HCT116 (cell line): ENCODE results near the gene CEMP1. TPM values are rescaled to one million over a fixed set of nuclear protein-coding genes. Genes with fewer than 3 reads are reported as not detected.

Experiments
- ATAC-seq: fragments of 200-7000 bp; cut with Tn5 transposase; 2 replicates; pipeline ENCODE4 v1.9.1; 2020; ENCODE audit warnings: mild to moderate bottlenecking, moderate library complexity
- BruUV-seq: library from RNA; stranded (reverse); fragments of 400-500 nt; replicated peaks from 2 replicates; lab custom pipeline; 2021; lab: Mats Ljungman, UMichigan
- CTCF ChIA-PET: fragments of 300-600 bp; sonication (Branson Sonifier 250); formaldehyde crosslinking; loops from one replicate; lab custom pipeline; 2021; ENCODE audit warnings: antibody characterized with exemption; lab: Charles Lee
- POLR2A ChIA-PET: fragments of 300-600, 350-600 bp; sonication (Branson Sonifier 250); formaldehyde crosslinking; loops from one replicate; lab custom pipeline; 2021; ENCODE audit warnings: antibody characterized with exemption; lab: Charles Lee
- RAD21 ChIA-PET, 2 experiments: fragments of 300-600 bp; sonication (Branson Sonifier 250); formaldehyde crosslinking; loops; one replicate each; lab custom pipeline; 2023; ENCODE audit warnings: low total read pairs in 2 of 2; ENCODE audit not compliant: uncharacterized antibody in 2 of 2, unreplicated experiment in 2 of 2, low non-redundant PET in 1 of 2; lab: Charles Lee
- DNase-seq: peaks from one replicate; pipeline ENCODE4 v3.0.0-alpha.2; 2010; ENCODE audit warnings: low read depth, low spot score
- H2AFZ ChIP-seq: fragments of 200-600 bp; shearing (Covaris generic), sonication (generic); 2 replicates; pipeline ENCODE4 v1.6.1; 2017; ENCODE audit warnings: low read depth, mixed run types, mixed read lengths, antibody characterized with exemption, low read length; ENCODE audit not compliant: poor library complexity, severe bottlenecking
- H3K27ac ChIP-seq: 2 replicates; pipeline ENCODE4 v1.5.1; 2012; ENCODE audit warnings: low read depth, low read length
- H3K27me3 ChIP-seq: fragments of 200-600 bp; sonication (generic); 2 replicates; pipeline ENCODE4 v1.6.1; 2016; ENCODE audit warnings: mixed run types, low read length, mixed read lengths; ENCODE audit not compliant: insufficient read depth
- H3K36me3 ChIP-seq, 2 experiments: fragments of 200-500 bp in 1 of 2; fragments of 200-600 bp in 1 of 2; sonication (Bioruptor generic) in 1 of 2; sonication (generic) in 1 of 2; 2 replicates each; pipeline versions ENCODE4 v1.5.1 to v1.6.1; 2014 to 2016; ENCODE audit warnings: low read length in 2 of 2, inconsistent platforms in 1 of 2, mixed read lengths in 1 of 2, mixed run types in 1 of 2; ENCODE audit not compliant: insufficient read depth in 2 of 2, control insufficient read depth in 1 of 2
- H3K4me1 ChIP-seq, 2 experiments: fragments of 200-600 bp in 1 of 2; sonication (generic) in 1 of 2; 2 replicates each; pipeline versions ENCODE4 v1.5.1 to v1.6.1; 2012 to 2017; ENCODE audit warnings: low read length in 2 of 2, inconsistent platforms in 1 of 2, mild to moderate bottlenecking in 1 of 2, mixed read lengths in 1 of 2, mixed run types in 1 of 2, moderate library complexity in 1 of 2; ENCODE audit not compliant: insufficient read depth in 2 of 2, control insufficient read depth in 1 of 2
- H3K4me2 ChIP-seq: fragments of 200-600 bp; sonication (generic); 2 replicates; pipeline ENCODE4 v1.6.1; 2017; ENCODE audit warnings: mixed run types, low read length, mixed read lengths
- H3K4me3 ChIP-seq, 2 experiments: fragments of 200-600 bp in 1 of 2; sonication (generic) in 1 of 2; replicated peaks in 1 of 2; 2 replicates each; pipeline ENCODE4 v1.5.1; 2011 to 2016; ENCODE audit warnings: low read length in 2 of 2, control low read depth in 1 of 2, low read depth in 1 of 2, mild to moderate bottlenecking in 1 of 2, mixed read lengths in 1 of 2, mixed run types in 1 of 2
- H3K79me2 ChIP-seq: fragments of 200-600 bp; sonication (generic); 2 replicates; pipeline ENCODE4 v1.6.1; 2017; ENCODE audit warnings: mild to moderate bottlenecking, mixed run types, low read length, moderate library complexity, mixed read lengths; ENCODE audit not compliant: insufficient read depth
- H3K9ac ChIP-seq: fragments of 200-600 bp; sonication (generic); 2 replicates; pipeline ENCODE4 v1.6.1; 2016; ENCODE audit warnings: low read length, mixed read lengths
- H3K9me2 ChIP-seq: fragments of 200-600 bp; sonication (generic), shearing (Covaris generic); 2 replicates; pipeline ENCODE4 v1.6.1; 2017; ENCODE audit warnings: mixed run types, mild to moderate bottlenecking, moderate library complexity; ENCODE audit not compliant: insufficient read depth
- H3K9me3 ChIP-seq, 2 experiments: fragments of 200-500 bp in 1 of 2; fragments of 200-600 bp in 1 of 2; sonication (Bioruptor generic) in 1 of 2; sonication (generic) in 1 of 2; 2 replicates each; pipeline ENCODE4 v1.6.1; 2014 to 2017; ENCODE audit warnings: low read length in 2 of 2, mixed read lengths in 2 of 2, inconsistent platforms in 1 of 2, low read depth in 1 of 2, mild to moderate bottlenecking in 1 of 2, mixed run types in 1 of 2, moderate library complexity in 1 of 2; ENCODE audit not compliant: control insufficient read depth in 1 of 2, insufficient read depth in 1 of 2
- H4K20me1 ChIP-seq: fragments of 200-600 bp; sonication (generic), shearing (Covaris generic); 2 replicates; pipeline ENCODE4 v1.6.1; 2017; ENCODE audit warnings: mixed run types, mild to moderate bottlenecking, moderate library complexity; ENCODE audit not compliant: insufficient read depth
- CEBPB ChIP-seq: IDR thresholded peaks from 2 replicates; pipeline ENCODE4 v1.6.1; 2012; ENCODE audit warnings: low read depth
- EZH2phosphoT487 ChIP-seq: fragments of 200-600 bp; IDR thresholded peaks from 2 replicates; pipeline ENCODE4 v1.6.1; 2018; ENCODE audit warnings: antibody characterized with exemption, borderline replicate concordance
- JUND ChIP-seq: IDR thresholded peaks from 2 replicates; pipeline ENCODE4 v1.6.1; 2012
- POLR2A ChIP-seq: IDR thresholded peaks from 2 replicates; pipeline ENCODE4 v1.7.0; 2011; ENCODE audit warnings: borderline replicate concordance; ENCODE audit not compliant: insufficient read depth, insufficient read length; ENCODE audit errors: extremely low read depth
- POLR2AphosphoS5 ChIP-seq: IDR thresholded peaks from 2 replicates; pipeline ENCODE4 v1.6.1; 2011; ENCODE audit warnings: mild to moderate bottlenecking, low read depth, low read length, moderate library complexity
- SP1 ChIP-seq: IDR thresholded peaks from 2 replicates; pipeline ENCODE4 v1.6.1; 2012; ENCODE audit warnings: low read depth
- SRF ChIP-seq: IDR thresholded peaks from 2 replicates; pipeline ENCODE4 v1.6.1; 2012; ENCODE audit warnings: low read depth
- ZFX ChIP-seq: fragments of 450-650 bp; IDR thresholded peaks from 2 replicates; pipeline ENCODE4 v1.6.1; 2017
- ZNF274 ChIP-seq: fragments of 200-500 bp; sonication (Bioruptor generic); IDR thresholded peaks from 2 replicates; pipeline ENCODE4 v1.6.1; 2014; ENCODE audit warnings: mild to moderate bottlenecking, low read depth, low read length, inconsistent platforms
- intact Hi-C: fragments of 100-400 bp; cut with micrococcal nuclease; formaldehyde crosslinking; loops from 2 replicates; pipeline ENCODE4 v1.10.0; 2022
- total RNA-seq: library from RNA; stranded (reverse); gene quantifications from one replicate; pipeline ENCODE4 v1.2.1, GENCODE V29; 2021; ENCODE audit not compliant: unreplicated experiment
- TF ChIP-seq, protein P1 (sequence below): IDR thresholded peaks from 2 replicates; pipeline ENCODE4 v1.6.1; 2012
- TF ChIP-seq, protein P2 (sequence below), 3 experiments: fragments of 200-600 bp in 1 of 3; sonication (generic) in 1 of 3; IDR thresholded peaks in 2 of 3; conservative IDR thresholded peaks in 1 of 3; 2 replicates each; pipeline ENCODE4 v1.5.1; 2012 to 2017; ENCODE audit warnings: low read depth in 2 of 3, low read length in 2 of 3, antibody characterized with exemption in 1 of 3, borderline replicate concordance in 1 of 3, control low read depth in 1 of 3, mild to moderate bottlenecking in 1 of 3, mixed read lengths in 1 of 3, mixed run types in 1 of 3, moderate library complexity in 1 of 3; ENCODE audit not compliant: insufficient read depth in 1 of 3

The CEMP1 gene
- total RNA-seq, 1 experiment from 2014 or later: 0.32 TPM

DNA sequence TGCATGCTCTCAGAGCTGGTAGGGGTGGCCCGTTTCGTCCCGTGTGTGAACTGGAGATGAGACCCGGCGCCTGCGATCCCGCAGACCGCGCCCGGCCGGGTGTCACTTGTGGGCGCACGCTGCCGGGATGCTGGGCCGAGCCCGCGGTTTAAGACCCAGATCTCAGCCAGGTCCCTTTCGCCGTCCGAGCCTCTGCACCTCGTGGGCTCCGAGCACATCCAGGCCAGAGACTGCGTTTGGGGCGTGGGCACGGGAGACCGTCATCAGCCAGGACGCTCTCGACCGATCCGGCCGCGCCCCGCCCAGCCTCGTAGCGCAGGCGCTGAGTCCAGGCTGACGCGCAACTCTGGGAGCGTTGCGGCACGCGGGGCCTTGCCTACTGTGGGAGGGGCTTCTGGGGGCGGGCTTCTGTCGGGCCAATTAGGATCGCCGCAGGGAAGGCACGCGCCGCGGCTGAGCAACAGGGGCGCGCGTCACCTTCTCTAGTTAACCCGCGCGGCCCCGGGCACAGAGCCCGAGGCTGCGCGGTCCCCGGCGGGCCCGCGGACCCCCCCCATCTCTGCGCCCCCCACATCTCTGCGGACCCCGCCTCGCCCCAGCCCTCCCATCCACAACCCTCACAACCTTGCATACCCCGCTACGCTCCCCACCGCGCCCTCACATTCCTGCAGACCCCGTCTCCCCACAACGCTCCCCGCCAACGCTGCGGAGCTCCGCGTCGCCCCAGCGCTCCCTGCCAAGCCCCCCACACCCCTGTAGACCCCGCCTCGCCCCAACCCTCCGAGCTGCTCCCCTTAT, 687 bp upstream of the CEMP1 start:
- Histone ChIP-seq H3K9ac (peak overlapping the region; percentile 86), H3K27me3 (no peaks in the 10 kb centered on the region), H2AFZ (no peak overlapping the region), H3K4me3 (peak overlapping the region; percentile 53 to 67), H3K9me2 (no peaks in the 10 kb centered on the region), H3K79me2 (no peaks in the 10 kb centered on the region), H3K4me2 (peak overlapping the region; percentile 97), H3K27ac (peak overlapping the region; percentile 93), H3K36me3 (peaks cover 3 to 15% of the 10 kb centered on the region in 2 experiments; a peak in 2 of 4 replicates), H3K9me3 (no peaks in the 10 kb centered on the region), H4K20me1 (no peaks in the 10 kb centered on the region), H3K4me1 (peaks cover 12 to 41% of the 10 kb centered on the region in 2 experiments)
- POLR2A ChIA-PET: interaction anchor here (1.4 kb wide), 1 partner anchor 12 kb away, joined by 6 read pairs; the partner anchor contains the start of gene AMDHD2
- intact Hi-C loops: no loop called here
- CTCF ChIA-PET: no interaction called here
- peak; percentile 89 for ATAC-seq
- DNase-seq: peak; percentile 91
- RAD21 ChIA-PET: interaction anchor here in 1 of 2 experiments (0.5 kb wide), 1 partner anchor 281 kb away, joined by 3 read pairs; the partner anchor contains the start of gene ECI1
- TF ChIP-seq, protein P1, sequence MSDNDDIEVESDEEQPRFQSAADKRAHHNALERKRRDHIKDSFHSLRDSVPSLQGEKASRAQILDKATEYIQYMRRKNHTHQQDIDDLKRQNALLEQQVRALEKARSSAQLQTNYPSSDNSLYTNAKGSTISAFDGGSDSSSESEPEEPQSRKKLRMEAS: peak; percentile 92
- TF ChIP-seq SP1 (peak; percentile 84), EZH2phosphoT487 (no peak), POLR2A (peak; percentile 73), JUND (no peak), SRF (no peak), POLR2AphosphoS5 (peak; percentile 92), ZNF274 (no peak), ZFX (peak; percentile 48; the same call in 1 of the 2 replicates), CEBPB (no peak)
- TF ChIP-seq, protein P2, sequence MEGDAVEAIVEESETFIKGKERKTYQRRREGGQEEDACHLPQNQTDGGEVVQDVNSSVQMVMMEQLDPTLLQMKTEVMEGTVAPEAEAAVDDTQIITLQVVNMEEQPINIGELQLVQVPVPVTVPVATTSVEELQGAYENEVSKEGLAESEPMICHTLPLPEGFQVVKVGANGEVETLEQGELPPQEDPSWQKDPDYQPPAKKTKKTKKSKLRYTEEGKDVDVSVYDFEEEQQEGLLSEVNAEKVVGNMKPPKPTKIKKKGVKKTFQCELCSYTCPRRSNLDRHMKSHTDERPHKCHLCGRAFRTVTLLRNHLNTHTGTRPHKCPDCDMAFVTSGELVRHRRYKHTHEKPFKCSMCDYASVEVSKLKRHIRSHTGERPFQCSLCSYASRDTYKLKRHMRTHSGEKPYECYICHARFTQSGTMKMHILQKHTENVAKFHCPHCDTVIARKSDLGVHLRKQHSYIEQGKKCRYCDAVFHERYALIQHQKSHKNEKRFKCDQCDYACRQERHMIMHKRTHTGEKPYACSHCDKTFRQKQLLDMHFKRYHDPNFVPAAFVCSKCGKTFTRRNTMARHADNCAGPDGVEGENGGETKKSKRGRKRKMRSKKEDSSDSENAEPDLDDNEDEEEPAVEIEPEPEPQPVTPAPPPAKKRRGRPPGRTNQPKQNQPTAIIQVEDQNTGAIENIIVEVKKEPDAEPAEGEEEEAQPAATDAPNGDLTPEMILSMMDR (IDR thresholded peaks at IDR 0.05 in 2 of 3, conservative IDR thresholded peaks at IDR 0.05 in 1 of 3; ENCODE audit: borderline replicate concordance in 1 of 3, insufficient read depth in 1 of 3, low read depth in 2 of 3, low read length in 2 of 3): no peak
- no TSS peak for BruUV-seq
